Stimulated activated CD8-positive, alpha-beta memory T cell treated with anti-CD3 and anti-CD28 coated beads, Interleukin-7, amount 100 ng/mL, for 1 hour (primary cell): ENCODE results near the gene WDR7.

Experiments
- DNase-seq, 2 donors: peaks; one replicate each; pipeline ENCODE4 v3.0.0-alpha.2; 2020; ENCODE audit warnings: low read depth in 2 of 2

WDR7 gene

GRCh38 chr18:56722518-56722917 lies 71.4 kb downstream of the WDR7 start:
- DNase-seq = no peak

- DNase-seq = no peak
Observed at GRCh38 chr18:56723068-56723467, 71.9 kb downstream of the WDR7 start.

GRCh38 chr18:56723706-56724105 lies 72.5 kb downstream of the WDR7 start:
- no peak for DNase-seq

DNA sequence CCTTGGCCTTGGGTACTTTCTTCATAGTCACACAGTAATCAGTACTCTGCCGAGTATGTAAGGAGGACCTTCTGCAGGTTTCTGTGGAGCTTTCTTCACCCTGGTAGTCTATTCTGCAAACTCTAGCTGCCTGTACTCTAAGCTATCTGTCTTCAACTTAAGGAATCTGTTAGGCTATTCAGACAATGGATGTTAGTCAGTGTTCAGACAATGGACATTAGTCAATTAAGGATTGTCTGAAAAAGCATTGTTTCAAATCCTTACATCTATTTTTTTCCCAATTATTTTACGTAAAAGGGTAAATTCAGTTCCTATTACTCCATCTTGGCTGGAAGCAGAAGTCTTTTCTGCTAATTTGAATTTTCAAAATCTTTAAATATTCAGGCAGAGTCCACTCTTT lies 75.7 kb downstream of the WDR7 start:
- no peak for DNase-seq

DNA sequence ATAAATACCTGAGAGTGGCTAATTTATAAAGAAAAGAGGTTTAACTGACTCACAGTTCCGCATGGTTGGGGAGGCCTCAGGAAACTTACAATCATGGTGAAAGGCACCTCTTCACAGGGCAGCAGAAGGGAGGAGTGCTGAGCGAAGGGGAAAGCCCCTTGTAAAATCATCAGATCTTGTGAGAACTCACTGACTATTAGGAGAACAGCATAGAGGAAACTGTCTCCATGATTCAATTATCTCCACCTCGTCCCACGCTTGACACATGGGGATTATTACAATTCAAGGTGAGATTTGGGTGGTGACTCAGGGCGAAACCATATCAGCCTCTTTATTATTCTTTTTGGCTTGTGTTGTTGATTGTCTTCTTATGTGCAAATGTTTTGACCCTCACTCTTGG lies 76.2 kb downstream of the WDR7 start:
- no peak for DNase-seq

GRCh38 chr18:56728741-56729140 lies 77.6 kb downstream of the WDR7 start:
- no peak for DNase-seq

GRCh38 chr18:56738184-56738583 lies 87.0 kb downstream of the WDR7 start:
- no peak for DNase-seq

GRCh38 chr18:56739731-56740130 lies 88.6 kb downstream of the WDR7 start:
- no peak for DNase-seq

GRCh38 chr18:56740645-56741044 lies 89.5 kb downstream of the WDR7 start:
- no peak for DNase-seq

- DNase-seq = no peak
Observed at GRCh38 chr18:56741685-56742084, 90.5 kb downstream of the WDR7 start.

DNA sequence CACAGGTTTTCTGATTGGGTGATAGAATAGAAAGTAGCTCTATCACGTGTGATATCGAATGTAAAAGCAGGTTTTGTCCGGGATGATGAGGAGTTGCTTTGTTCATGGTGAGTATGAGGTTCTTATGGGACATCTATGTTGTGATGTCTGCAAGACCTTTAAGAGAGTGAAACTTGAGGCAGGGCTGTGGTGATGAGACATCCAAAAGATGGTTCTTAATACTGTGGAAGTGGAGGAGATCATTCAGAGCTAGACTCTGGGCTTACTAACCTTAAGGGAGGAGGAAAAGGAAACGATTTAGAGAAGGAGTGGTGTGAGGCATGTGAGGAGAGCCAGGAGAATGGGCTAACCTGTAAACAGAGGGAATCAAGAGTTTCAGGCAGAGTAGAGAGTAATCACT lies 92.0 kb downstream of the WDR7 start:
- no peak for DNase-seq

GRCh38 chr18:56747032-56747658 lies 96.0 kb downstream of the WDR7 start:
- DNase-seq = no peak

DNA sequence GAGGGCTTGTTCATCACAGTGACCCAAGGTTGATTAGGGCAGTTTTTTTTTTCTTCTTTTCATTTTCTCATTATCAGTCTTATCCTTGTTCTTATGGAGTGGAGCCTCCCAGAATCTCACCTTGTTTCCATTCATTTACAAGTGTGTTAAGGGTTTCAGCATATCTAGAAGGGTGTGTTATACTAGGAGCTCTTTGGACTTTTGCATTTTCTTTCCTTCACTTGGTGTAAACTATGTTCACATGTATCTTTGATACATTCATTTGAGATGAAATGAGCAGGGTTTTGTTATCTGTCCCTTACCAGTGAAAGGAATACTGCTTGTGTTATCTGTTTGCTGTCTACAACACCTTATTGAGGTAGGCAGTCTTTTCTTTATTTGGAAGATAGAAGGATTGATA lies 96.7 kb downstream of the WDR7 start:
- DNase-seq = no peak

DNA sequence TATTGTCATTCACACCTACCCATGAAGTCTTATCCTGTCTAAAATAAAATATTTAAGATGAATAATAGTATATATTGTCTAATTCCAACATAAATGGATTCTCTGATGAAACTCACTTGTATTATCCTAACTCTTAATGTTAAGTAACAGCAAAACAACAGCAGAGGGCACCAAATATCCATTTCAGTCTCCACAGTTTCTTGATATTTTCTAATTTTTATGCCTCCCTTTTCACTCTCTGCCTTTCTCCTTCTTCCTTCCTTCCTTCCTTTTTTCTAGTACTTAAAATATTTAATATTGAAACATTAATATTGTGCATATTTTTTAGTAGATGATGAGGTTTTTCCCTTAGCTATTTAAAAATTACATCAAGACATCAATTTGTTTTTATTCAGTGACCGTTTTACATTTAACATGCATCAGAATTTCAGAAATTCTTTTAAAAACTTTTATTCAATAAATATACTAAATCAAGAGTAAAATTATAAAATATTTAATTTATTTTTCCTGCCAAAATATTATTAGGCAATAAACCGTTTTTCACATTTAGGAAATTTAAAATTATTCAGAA lies 97.6 kb downstream of the WDR7 start:
- no peak for DNase-seq

DNA sequence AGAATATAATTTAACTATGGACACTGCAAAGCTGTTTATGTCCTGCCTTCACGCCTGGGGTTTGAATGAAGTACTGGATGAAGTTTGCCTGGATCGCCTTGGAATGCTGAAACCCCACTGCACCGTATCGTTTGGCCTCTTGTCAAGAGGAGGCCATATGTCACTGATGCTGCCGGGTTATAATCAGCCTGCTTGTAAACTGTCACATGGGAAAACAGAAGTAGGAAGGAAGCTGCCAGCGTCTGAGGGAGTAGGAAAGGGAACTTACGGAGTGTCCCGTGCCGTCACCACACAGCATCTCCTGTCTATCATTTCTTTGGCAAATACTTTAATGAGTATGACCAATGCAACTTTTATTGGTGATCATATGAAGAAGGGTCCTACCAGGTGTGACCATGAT lies 105.8 kb downstream of the WDR7 start:
- no peak for DNase-seq

- DNase-seq = no peak
Observed at GRCh38 chr18:56770097-56770496, 118.9 kb downstream of the WDR7 start.

DNA sequence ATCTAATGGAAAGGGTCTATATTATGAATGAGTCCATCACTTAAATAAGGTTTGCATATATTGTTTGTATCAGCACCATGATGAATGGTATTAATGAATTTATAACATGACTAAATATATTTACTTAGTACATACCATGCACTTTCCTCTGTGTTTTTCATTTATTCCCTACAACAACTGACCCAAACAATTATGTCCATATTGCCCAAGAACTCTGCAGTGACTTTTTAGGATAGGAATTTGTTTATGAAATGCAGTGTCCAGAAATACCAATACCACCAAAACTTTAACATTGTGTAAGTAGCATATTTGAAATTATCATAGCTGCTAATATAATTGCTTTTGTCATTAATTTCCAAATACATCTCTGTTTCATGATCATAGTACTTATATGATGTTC lies 119.7 kb downstream of the WDR7 start:
- DNase-seq = no peak

DNA sequence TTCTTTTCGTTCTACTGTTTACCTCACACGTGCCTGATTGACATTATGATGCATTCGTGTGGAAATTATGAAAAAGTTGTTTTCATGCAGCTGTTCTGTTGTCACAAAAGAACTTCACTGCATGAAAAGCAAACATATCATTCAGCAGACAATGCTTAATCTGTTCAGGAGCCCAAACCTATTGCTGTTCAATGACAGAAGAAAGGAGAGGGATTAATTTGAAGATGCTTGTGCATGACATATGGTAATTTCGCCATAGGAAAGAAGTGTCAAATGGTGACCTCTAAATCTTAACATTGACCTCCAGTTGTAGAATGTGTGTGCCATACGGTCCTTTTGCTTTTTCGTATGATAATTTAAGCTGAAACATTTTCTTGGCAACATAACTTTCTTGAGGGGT lies 124.5 kb downstream of the WDR7 start:
- DNase-seq = no peak

GRCh38 chr18:56787390-56787789 lies 136.2 kb downstream of the WDR7 start:
- DNase-seq = no peak

DNA sequence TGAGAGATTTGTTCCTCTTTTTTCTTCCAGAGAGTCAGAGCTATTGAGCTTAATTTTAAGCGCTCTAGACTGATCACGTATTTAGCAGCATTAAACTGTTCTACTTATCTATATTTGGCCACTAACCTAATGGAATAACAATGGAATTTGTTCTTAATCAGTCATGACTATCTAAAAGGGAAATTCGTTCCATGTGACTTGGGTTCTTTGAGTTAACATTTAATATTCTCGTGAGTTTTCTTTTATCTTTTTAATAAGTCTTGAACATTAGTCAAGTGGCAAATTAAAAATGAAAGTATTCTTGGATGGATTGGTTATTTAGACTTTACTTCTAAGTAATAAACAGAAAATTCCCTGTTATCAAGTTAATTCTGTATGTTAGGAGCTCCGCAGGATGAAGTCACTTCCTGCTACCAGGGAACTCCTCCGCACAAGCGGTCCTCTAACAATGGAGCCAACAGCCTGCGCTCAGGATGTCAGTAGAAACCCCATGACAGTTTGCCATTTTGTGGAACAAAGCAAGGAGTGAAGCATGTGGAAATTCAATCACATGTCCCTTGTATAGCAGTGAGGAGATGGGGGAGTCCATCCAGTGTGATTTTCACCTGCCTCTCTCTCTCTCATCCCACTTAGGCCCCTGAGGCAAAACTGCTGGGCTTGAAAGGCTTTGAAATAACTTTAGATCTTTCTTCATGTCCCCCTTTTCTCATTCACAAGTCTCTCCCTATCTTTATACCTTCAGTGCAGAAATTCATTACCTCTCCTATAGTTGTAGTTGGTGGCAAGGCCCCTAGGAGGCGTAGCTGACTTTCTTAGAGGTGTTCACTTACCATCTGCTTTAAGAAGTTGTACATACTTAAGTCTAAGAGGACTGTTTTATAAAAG lies 138.1 kb downstream of the WDR7 start:
- no peak for DNase-seq

- no peak for DNase-seq
Observed at GRCh38 chr18:56789889-56790180, 138.7 kb downstream of the WDR7 start.

DNA sequence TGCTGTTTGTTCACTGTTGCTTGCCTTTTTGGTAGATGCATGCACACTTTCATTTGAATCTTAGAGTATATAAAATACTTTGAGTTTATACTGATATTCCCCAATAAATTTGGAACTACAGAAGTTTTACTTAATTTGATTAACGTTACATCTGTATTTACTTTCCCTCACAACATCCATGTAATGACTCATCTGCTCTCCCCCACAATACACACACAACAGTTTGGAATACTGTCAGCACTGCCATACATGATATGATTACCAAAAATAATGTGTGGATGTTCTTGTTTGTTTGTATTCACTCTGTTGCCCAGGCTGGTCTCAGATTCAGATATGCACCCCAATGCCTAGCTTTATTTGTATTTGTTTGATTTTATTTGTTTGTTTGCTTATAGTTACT lies 144.2 kb downstream of the WDR7 start:
- DNase-seq = no peak

DNA sequence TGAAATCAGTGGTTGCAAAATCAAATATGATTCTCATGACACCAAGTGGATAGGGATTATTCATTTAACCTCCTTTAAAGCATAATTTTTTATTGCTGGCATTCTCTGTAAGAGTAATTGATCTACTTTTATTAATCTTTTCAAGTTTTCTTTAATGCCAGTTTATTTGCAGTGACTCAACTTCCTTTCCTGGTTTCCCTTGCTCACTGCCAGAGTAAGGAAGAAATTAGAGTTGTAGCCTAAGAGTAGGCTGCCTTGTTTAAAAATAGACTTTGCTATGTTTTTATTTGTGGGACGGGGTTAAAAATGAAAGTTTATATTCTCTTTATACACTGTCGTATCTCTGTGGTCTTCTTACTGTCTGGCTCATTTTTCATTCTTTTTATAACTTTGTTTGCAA lies 148.6 kb downstream of the WDR7 start:
- DNase-seq = no peak
